UCSD-AML1 (cell line): ENCODE measurements around the gene HERPUD2.
"Not testable (repeated sequence)": the region's sequence is repeated elsewhere in the genome, so short reads cannot be mapped to it uniquely, and the experiment has no call there.

Experiments
- DNase-seq: peaks from one replicate; lab custom pipeline; 2025; ENCODE audit not compliant: unreplicated experiment; lab: John Stamatoyannopoulos, UW

HERPUD2 gene

GRCh38 chr7:35623381-35623780 is 71.6 kb downstream of the HERPUD2 start:
- no peak for DNase-seq

GRCh38 chr7:35619863-35620262 is 75.1 kb downstream of the HERPUD2 start:
- DNase-seq: no peak

GRCh38 chr7:35617041-35617440 is 77.9 kb downstream of the HERPUD2 start:
- DNase-seq: no peak

- no peak for DNase-seq
These were observed 81.8 kb downstream of the HERPUD2 start for GRCh38 chr7:35613150-35613549.

- DNase-seq: no peak
These were observed 89.2 kb downstream of the HERPUD2 start for GRCh38 chr7:35605760-35606159.

- no peak for DNase-seq
These were observed 90.3 kb downstream of the HERPUD2 start for GRCh38 chr7:35604595-35604994.

DNA sequence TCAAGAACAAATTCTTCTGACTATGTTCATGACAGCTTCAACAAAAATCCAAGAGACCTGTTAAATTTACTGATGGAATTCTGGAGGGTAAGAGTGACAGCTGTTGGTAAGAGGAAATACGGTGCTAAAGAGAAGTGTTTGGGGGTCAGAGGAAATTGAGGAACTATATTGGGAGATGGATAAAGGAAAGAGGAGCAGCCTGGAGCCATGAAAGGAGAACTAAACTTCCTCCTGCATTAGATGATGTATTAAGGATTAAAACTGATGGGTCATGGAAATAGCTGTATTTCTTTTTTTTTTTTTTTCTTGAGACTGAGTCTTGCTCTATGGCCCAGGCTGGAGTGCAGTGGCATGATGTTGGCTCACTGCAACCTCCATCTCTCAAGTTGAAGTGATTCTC is 95.3 kb downstream of the HERPUD2 start:
- no peak for DNase-seq

GRCh38 chr7:35599061-35599460 is 95.9 kb downstream of the HERPUD2 start:
- no peak for DNase-seq

DNA sequence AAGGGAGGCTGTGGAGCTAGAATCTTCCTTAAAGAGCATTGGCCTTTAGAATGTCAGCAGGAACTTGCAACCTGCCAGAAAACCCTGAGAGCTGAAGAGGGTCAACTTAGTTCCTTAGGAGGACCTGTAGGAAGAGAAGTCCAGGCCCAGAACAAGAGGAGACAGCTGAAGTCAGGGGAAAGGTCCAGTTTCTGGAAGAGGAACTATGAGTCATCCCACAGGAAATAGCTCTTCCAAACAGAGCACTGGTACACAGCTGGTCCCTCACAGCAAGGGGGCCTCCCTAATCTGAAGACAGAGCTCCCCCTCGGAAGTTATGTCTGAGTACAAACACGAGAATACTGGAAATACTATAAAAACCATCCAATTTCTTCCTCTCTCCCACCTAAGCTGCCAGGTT is 98.9 kb downstream of the HERPUD2 start:
- DNase-seq: no peak

DNA sequence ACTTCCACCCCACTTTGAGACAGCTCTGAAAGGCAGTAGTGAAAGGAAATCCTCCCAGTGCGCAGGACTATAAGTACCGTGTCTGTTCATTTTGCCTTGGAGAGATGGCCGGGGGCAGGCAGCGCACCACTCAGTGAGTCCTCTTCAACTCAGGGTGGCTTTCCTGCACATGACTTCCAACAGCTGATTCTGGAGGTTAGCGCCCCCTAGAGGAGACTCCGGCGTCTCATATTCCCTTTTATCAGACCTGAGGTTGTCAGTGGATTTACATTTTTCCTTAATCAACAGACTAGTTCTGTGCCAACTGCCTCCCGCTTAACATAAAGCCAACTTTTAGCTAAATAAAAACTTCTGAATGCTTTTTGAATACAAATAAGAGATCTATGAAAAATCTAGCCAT is 101.0 kb downstream of the HERPUD2 start:
- no peak for DNase-seq

DNA sequence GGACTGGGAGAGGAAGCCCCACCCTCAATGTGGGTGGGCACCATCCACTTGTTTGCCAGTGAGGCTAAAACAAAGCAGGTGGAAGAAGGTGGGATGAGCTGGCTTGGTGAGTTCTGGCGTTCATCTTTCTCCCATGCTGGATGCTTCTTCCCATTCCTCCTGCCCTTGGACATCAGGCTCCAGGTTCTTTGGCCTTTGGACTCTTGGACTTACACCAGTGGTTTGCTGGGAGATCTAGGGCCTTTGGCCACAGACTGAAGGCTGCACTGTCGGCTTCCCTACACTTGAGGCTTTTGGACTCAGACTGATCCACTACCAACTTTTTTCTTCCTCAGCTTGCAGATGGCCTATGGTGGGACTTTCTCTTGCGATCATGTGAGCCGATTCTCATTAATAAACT is 106.3 kb downstream of the HERPUD2 start:
- no peak for DNase-seq

- no peak for DNase-seq
These were observed 109.9 kb downstream of the HERPUD2 start for GRCh38 chr7:35584990-35585389.

- DNase-seq: not testable (repeated sequence)
These were observed 110.4 kb downstream of the HERPUD2 start for GRCh38 chr7:35584533-35584932.
